ENCODE results near the gene MTMR8.

Gene MTMR8

DNA sequence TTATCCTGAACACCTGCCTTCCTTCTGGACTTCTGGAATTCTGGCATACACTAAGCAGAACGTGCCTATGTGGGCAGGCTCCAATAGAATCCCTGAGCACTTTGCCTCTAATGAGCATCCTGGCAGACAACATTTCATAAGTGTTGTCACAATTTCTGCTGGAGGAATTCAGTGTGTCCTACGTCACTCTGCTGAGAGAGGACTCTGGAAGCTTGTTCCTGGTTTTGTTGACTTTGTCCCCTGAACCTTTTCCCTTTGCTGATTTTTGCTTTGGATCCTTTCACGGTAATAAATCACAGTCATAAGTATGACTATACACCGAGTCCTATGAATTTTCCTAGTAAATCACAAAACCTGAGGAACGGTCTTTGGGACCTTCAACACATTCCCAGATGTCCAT, 43.2 kb downstream of the MTMR8 start:
- no peak overlapping the region for H3K4me3 ChIP-seq (ENCODE audit: low read depth, low read length)
- TF ChIP-seq, protein P1, sequence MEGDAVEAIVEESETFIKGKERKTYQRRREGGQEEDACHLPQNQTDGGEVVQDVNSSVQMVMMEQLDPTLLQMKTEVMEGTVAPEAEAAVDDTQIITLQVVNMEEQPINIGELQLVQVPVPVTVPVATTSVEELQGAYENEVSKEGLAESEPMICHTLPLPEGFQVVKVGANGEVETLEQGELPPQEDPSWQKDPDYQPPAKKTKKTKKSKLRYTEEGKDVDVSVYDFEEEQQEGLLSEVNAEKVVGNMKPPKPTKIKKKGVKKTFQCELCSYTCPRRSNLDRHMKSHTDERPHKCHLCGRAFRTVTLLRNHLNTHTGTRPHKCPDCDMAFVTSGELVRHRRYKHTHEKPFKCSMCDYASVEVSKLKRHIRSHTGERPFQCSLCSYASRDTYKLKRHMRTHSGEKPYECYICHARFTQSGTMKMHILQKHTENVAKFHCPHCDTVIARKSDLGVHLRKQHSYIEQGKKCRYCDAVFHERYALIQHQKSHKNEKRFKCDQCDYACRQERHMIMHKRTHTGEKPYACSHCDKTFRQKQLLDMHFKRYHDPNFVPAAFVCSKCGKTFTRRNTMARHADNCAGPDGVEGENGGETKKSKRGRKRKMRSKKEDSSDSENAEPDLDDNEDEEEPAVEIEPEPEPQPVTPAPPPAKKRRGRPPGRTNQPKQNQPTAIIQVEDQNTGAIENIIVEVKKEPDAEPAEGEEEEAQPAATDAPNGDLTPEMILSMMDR (IDR thresholded peaks at IDR 0.05; ENCODE audit: insufficient read depth, low read depth, low read length, missing control alignments), result no peak
- DNase-seq (ENCODE audit: low read depth), result no peak

DNA sequence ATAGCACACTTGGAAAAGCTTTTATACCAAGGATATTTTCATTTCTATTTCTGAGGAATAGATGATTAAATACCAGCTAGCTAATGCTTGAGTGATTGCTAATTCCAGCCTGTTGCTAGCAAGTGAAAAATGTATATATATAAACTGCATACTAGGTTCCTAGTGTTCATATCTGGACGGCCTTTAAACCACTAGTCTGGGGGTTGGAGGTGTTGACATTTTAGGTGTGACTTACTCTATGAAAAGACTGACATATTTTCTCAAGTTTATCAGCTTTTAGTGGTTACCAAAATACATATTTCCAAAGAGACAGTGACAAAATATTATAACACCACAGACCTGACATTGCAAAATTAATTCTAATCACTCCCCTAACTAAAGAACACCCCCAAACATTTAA, 44.7 kb downstream of the MTMR8 start:
- H3K4me3 ChIP-seq (ENCODE audit: low read depth, low read length), result no peak overlapping the region
- TF ChIP-seq, protein P1 (IDR thresholded peaks at IDR 0.05; ENCODE audit: insufficient read depth, low read depth, low read length, missing control alignments), result no peak
- DNase-seq (ENCODE audit: low read depth), result no peak

DNA sequence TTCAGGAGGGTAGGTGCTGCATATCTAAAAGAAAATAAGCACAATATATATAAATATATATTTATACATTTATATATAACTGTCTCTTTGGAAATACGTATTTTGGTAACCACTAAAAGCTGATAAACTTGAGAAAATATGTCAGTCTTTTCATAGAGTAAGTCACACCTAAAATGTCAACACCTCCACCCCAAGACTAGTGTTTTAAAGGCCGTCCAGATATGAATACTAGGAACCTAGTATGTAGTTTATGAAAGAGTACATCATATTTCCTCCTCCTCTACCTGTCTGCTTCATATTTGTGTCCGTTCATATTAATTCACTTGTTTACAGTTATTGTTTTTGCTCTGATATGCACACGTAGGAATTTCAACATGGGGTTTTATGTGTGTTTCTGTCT, 45.2 kb downstream of the MTMR8 start:
- H3K4me3 ChIP-seq (ENCODE audit: low read depth, low read length), result no peak overlapping the region
- TF ChIP-seq, protein P1 (IDR thresholded peaks at IDR 0.05; ENCODE audit: insufficient read depth, low read depth, low read length, missing control alignments), result no peak
- no peak for DNase-seq (ENCODE audit: low read depth)

DNA sequence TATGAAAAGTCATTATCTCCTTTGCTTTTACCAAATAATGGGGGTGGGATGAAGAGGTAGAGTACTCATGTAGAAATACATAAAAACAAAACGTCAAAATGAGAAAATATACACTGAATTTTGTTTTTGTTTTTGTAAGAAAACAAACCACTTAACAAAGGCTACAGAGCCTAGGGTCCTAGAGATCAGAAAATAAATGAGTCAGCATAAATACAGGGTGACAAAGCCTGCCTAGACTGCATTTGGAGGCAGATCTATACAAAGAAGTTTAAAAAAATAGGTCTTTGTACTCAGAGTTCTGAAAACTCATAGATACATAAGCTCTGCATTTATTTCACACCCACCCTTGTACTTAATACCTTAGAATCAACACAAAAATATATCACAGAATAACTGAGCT, 52.4 kb downstream of the MTMR8 start:
- DNase-seq (ENCODE audit: low read depth), result no peak
- TF ChIP-seq, protein P1 (IDR thresholded peaks at IDR 0.05; ENCODE audit: insufficient read depth, low read depth, low read length, missing control alignments), result no peak
- H3K4me3 ChIP-seq (ENCODE audit: low read depth, low read length), result no peak overlapping the region

DNA sequence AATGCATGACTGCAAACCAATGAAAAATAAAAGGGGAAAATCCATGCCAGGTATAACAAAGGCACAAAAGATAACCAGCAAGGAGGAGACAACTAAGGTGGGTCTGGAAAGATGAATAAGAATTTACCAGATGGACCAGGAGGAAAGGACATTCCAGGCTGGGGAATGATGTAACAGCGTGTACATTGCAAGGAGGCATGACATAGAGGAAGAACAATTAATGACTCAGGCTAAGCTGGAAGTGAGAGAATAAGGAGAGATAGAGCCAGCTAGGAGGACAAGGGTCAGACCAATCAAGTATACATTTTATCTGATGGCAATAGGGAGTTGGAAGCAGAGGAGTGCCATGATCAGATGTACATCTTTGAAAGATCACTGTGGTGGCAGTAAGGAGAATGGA, 57.0 kb downstream of the MTMR8 start:
- no peak for DNase-seq (ENCODE audit: low read depth)
- no peak overlapping the region for H3K4me3 ChIP-seq (ENCODE audit: low read depth, low read length)
- TF ChIP-seq, protein P1 (IDR thresholded peaks at IDR 0.05; ENCODE audit: insufficient read depth, low read depth, low read length, missing control alignments), result no peak

DNA sequence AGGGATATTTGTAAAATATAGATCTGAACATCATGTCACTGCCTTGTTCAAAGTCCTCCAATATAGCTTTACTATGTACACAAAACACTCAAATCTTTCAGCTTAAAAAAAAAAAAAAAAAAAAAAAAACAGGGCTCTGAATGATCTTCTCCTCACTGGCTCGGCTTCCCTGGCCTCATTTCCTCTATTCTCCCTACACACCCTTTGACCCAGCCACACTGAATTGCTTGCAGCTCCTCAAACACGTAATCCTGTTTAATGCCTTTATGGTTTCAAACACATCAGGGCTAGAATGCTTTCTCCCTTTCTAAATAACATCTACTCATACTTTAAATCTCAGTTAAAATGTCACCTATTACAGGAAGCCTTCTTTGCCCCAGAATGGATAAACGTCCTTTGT, 60.8 kb downstream of the MTMR8 start:
- TF ChIP-seq, protein P1 (IDR thresholded peaks at IDR 0.05; ENCODE audit: insufficient read depth, low read depth, low read length, missing control alignments), result no peak
- no peak overlapping the region for H3K4me3 ChIP-seq (ENCODE audit: low read depth, low read length)
- DNase-seq (ENCODE audit: low read depth), result no peak

DNA sequence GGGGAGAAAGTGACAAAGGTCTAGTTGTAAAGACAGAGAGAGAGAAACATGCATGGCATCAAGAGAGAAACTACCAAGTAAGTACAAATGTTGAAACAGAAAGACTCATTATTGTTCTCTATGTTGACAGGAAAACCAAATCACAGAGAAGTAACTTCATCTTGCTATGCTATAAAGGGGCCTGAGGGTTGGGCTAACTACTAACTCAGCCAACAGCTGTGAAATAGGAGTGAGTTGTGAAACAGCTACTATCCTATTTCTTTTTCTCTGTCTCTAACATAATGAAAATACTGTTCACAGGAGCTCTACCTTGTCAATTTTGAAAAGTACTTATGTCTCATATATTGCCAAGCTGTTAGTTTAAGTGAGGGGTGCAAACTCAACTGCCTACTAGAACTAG, 65.0 kb downstream of the MTMR8 start:
- H3K4me3 ChIP-seq (ENCODE audit: low read depth, low read length), result no peak overlapping the region
- TF ChIP-seq, protein P1 (IDR thresholded peaks at IDR 0.05; ENCODE audit: insufficient read depth, low read depth, low read length, missing control alignments), result no peak

More for the DNA sequence above, 65.0 kb downstream of the MTMR8 start:
- DNase-seq (ENCODE audit: low read depth), result no peak

Measured in GM12865 (cell line).